Prostate gland (tissue), 2 donors: ENCODE results near the gene ARFRP1. TPM values are rescaled to one million over a fixed set of nuclear protein-coding genes. Genes with fewer than 3 reads are reported as not detected.

ENCODE experiments used
- DNase-seq: peaks from one replicate; pipeline ENCODE4 v3.0.0-alpha.2; 2019; ENCODE audit warnings: low spot score
- H3K27ac ChIP-seq, 2 donors: fragments of 200-600 bp; sonication (generic); 2 replicates each; pipeline ENCODE4 v1.5.1; 2017 to 2019
- H3K27me3 ChIP-seq: fragments of 200-600 bp; sonication (generic); replicated peaks from 2 replicates; pipeline ENCODE4 v1.5.1; 2019; ENCODE audit not compliant: insufficient read depth
- H3K36me3 ChIP-seq, 2 donors: fragments of 200-600 bp; sonication (generic); 1 replicate in 1 of 2; 2 replicates in 1 of 2; pipeline versions ENCODE4 v1.5.1 to v1.8.1; 2017 to 2019
- H3K4me1 ChIP-seq: fragments of 200-600 bp; sonication (generic); replicated peaks from 2 replicates; pipeline ENCODE4 v1.5.1; 2019
- H3K4me3 ChIP-seq, 2 donors: fragments of 200-600 bp; sonication (generic); 2 replicates each; pipeline ENCODE4 v1.5.1; 2017 to 2019
- H3K9me3 ChIP-seq: fragments of 200-600 bp; sonication (generic); 2 replicates; pipeline ENCODE4 v1.5.1; 2017
- CTCF ChIP-seq, 4 experiments: fragments of 200-600 bp in 2 of 4; fragments of 450-650 bp in 2 of 4; sonication (generic) in 2 of 4; IDR thresholded peaks; 1 replicate in 3 of 4; 2 replicates in 1 of 4; pipeline ENCODE4 v1.5.1; 2016 to 2019; ENCODE audit warnings: antibody characterized with exemption in 4 of 4, mild to moderate bottlenecking in 2 of 4, moderate library complexity in 2 of 4
- POLR2A ChIP-seq: fragments of 450-650 bp; IDR thresholded peaks from one replicate; pipeline ENCODE4 v1.6.1; 2016; ENCODE audit warnings: antibody characterized with exemption, mild to moderate bottlenecking
- POLR2AphosphoS5 ChIP-seq: sonication (generic); formaldehyde crosslinking; IDR thresholded peaks from one replicate; pipeline ENCODE4 v1.6.1; 2017; ENCODE audit warnings: antibody characterized with exemption
- WGBS: methylation state at CpG from one replicate; pipeline ENCODE4 v1.1.5; 2018; 5-methylcytosine and 5-hydroxymethylcytosine counted together
- intact Hi-C: fragments of 100-400 bp; cut with DNase I; formaldehyde crosslinking; loops from one replicate; pipeline ENCODE4 v1.14.2; 2022
- total RNA-seq, 2 donors: library from RNA; depleted of rRNA; stranded (reverse); fragments of >200 nt; gene quantifications; one replicate each; pipeline ENCODE4 v1.1.0, GENCODE V29; 2016

Gene ARFRP1
- total RNA-seq, 2 donors from 2014 or later: 36.8 to 50.8 TPM

DNA sequence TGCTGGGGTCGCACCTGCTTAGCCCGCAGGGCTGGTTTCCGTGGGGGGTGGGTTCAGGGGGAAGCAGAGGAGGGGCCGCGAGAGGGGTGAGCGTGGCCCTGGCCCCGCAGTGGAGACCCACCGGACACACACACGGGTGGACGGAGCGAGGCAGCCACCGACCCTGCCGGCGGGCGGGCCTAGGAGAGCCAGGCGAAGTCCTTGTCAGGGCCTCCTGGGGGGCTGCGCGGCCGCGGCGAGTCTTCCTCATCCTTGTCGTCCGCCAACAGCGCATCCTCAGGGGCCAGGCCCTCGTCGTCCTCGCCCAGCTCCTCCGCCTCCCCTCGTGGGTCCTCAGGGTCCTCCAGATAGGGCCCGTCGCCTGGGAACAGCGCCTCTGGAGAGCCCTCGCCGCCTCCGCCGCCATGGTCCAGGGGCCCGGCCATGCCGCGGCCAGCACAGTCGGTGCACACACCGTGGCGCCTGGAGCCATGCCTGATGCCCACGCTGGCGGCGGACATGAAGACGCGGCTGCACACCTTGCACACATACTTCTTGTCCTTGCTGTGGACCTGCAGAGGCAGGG is 39.1 kb upstream of the ARFRP1 start:
- intact Hi-C loops: loop anchor here (10.0 kb wide), 1 partner anchor 218 kb away; the partner anchor contains the start of gene ZNF512B
- Histone ChIP-seq H3K4me1 (peaks cover 14% of the 10 kb centered on the region), H3K9me3 (no peaks in the 10 kb centered on the region), H3K36me3 (no peaks in the 10 kb centered on the region), H3K4me3 (no peak overlapping the region), H3K27me3 (no peaks in the 10 kb centered on the region), H3K27ac (no peak overlapping the region)
- TF ChIP-seq POLR2AphosphoS5 (no peak), POLR2A (no peak), CTCF (IDR thresholded peaks at IDR 0.05) (no peak)
- 95% methylated on average over 47 of the region's 47 CpGs for WGBS
- DNase-seq: no peak

DNA sequence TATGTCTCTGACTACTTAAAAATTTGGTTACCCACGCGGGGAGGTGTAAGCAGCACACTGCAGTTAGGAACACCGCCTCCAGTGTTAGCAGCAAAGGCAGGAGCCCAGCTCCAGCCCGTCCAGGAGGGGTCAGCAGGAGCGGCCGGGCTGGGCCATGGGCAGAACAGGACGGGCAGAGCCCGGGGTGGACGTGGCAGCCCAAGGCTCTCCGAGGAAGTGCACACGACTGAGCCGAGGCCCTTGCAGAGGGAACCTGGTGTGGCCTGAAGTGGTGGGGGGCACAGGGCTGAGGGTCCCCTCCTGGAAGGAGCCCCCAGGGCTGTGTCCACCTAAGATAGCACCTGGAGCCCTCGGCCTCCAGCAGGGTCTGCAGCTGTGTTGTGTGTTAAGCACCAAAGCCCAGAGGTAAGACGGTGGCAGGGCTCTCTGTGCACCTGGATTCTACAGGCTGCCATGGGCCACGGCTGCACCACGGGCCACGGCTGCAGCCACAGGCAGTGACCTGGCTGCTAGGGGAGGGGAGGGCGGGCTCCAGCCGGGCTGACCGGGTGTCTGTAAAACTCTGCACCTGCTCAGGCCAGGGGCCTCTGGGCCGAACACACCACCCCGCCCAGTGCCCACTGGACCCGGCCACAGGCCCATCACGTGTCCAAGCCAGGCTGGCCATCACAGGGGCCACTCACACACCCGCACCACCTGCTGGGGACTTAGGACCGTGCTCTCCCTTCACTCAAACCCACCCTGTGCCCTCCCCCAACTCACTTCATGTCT is 38.4 kb upstream of the ARFRP1 start:
- Histone ChIP-seq H3K4me3 (no peak overlapping the region), H3K27ac (no peak overlapping the region), H3K36me3 (no peaks in the 10 kb centered on the region), H3K4me1 (peaks cover 21% of the 10 kb centered on the region), H3K27me3 (no peaks in the 10 kb centered on the region), H3K9me3 (no peaks in the 10 kb centered on the region)
- TF ChIP-seq POLR2A (no peak), CTCF (IDR thresholded peaks at IDR 0.05) (no peak), POLR2AphosphoS5 (no peak)
- 80% methylated on average over 22 of the region's 26 CpGs for WGBS
- intact Hi-C loops: loop anchor here (10.0 kb wide), 1 partner anchor 219 kb away; the partner anchor contains the start of gene ZNF512B
- DNase-seq: no peak

- H3K4me1 ChIP-seq: peaks cover 23% of the 10 kb centered on the region
- no peak overlapping the region for H3K4me3 ChIP-seq
- no peak for DNase-seq
- no peaks in the 10 kb centered on the region for H3K36me3 ChIP-seq
- WGBS: 45% methylated on average over 15 of the region's 15 CpGs
- no peaks in the 10 kb centered on the region for H3K27me3 ChIP-seq
- TF ChIP-seq CTCF (IDR thresholded peaks at IDR 0.05): no peak
- TF ChIP-seq POLR2A: no peak
- no peak overlapping the region for H3K27ac ChIP-seq
- H3K9me3 ChIP-seq: no peaks in the 10 kb centered on the region
- intact Hi-C loops: loop anchor here (10.0 kb wide), 1 partner anchor 219 kb away; the partner anchor contains the start of gene ZNF512B
These were observed 37.6 kb upstream of the ARFRP1 start for GRCh38 chr20:63745424-63745805.

DNA sequence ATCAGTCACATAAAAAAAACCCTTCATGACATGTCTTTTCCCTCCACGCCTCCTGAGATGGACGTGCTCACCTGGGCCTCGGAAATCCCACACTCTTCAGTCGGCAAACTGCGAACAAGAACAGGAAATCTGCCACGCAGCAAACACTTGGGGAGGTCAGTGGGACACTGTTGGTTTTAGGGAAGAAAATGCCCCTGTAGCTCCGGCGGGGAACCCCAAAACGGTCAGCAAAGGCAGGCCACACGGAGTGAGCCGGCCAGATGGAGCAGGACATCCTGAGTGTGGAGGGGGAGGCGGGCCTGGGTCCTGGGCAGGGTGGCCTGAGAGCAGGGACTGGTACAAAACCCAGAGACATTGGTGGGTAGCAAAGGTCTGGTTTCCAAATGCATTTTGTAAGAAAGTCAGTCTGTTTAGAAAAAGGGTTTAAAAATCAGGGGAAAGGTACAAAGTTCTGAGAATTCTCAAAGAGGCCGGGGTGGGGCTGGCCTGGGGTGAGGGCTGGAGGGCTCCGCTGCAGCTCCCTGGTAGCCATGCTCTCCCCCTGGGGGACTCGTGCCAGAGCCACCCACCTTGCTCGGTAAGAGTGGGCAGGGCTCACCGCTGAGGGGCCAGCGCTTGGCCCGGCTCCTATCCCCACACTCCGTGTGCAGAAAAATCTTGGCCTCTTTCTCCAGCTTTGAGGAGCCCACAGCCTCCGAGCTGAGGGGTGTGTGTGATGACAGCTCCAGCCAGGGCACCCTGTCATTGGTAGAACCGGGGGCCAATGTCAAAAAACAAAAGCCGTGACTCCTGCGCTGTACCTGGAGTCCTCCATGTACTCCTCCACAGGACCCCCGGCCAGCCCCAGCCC is 37.0 kb upstream of the ARFRP1 start:
- intact Hi-C loops: loop anchor here (10.0 kb wide), 1 partner anchor 220 kb away; the partner anchor contains the start of gene ZNF512B
- DNase-seq: no peak
- TF ChIP-seq POLR2AphosphoS5 (no peak), POLR2A (no peak), CTCF (IDR thresholded peaks at IDR 0.05) (no peak)
- no peak overlapping the region for H3K27ac ChIP-seq
- H3K4me3 ChIP-seq: no peak overlapping the region
- peaks cover 23% of the 10 kb centered on the region for H3K4me1 ChIP-seq
- no peaks in the 10 kb centered on the region for H3K36me3 ChIP-seq
- 73% methylated on average over 19 of the region's 25 CpGs for WGBS
- no peaks in the 10 kb centered on the region for H3K27me3 ChIP-seq
- no peaks in the 10 kb centered on the region for H3K9me3 ChIP-seq
